ENCODE data around the gene COPS6.

DNA sequence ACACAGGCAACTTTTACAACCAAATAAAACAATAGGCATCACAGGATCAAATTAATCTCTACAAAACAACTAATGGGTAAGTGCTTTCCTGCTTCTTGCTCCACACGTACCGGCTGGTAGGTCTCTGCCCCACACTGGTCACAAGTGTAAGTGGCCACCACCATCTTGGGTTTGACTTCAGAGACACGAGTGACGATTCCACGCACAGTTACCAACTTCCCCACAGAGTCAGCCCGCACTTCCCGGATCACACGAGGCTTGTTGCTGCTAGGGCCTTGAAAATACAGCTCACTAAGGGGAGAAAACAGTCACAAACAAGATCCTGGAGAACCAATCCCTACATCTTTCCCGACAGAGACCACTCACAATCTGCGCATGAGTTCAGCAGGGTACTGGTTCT lies 10.1 kb downstream of the COPS6 start:
- TF ChIP-seq POLR2AphosphoS5 (IDR thresholded peaks at IDR 0.05) (no peak), EP300 (IDR thresholded peaks at IDR 0.05; ENCODE audit: low read depth) (no peak), POLR2A (IDR thresholded peaks at IDR 0.05) (no peak)
- TF ChIP-seq, protein P1, sequence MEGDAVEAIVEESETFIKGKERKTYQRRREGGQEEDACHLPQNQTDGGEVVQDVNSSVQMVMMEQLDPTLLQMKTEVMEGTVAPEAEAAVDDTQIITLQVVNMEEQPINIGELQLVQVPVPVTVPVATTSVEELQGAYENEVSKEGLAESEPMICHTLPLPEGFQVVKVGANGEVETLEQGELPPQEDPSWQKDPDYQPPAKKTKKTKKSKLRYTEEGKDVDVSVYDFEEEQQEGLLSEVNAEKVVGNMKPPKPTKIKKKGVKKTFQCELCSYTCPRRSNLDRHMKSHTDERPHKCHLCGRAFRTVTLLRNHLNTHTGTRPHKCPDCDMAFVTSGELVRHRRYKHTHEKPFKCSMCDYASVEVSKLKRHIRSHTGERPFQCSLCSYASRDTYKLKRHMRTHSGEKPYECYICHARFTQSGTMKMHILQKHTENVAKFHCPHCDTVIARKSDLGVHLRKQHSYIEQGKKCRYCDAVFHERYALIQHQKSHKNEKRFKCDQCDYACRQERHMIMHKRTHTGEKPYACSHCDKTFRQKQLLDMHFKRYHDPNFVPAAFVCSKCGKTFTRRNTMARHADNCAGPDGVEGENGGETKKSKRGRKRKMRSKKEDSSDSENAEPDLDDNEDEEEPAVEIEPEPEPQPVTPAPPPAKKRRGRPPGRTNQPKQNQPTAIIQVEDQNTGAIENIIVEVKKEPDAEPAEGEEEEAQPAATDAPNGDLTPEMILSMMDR (IDR thresholded peaks at IDR 0.05) = no peak
